Neural cell (in vitro differentiated cells): ENCODE measurements around the gene PDE4D.

ENCODE experiments used
- SMC3 ChIP-seq: fragments of 450-650 bp; conservative IDR thresholded peaks from 2 replicates; pipeline ENCODE4 v1.6.1; 2014; ENCODE audit warnings: antibody characterized with exemption, mild to moderate bottlenecking, moderate library complexity; ENCODE audit not compliant: poor library complexity
- TF ChIP-seq, protein P1 (sequence below): fragments of 450-650 bp; IDR thresholded peaks from 2 replicates; pipeline ENCODE4 v1.5.1; 2014; ENCODE audit warnings: antibody characterized with exemption, mild to moderate bottlenecking, moderate library complexity; ENCODE audit not compliant: poor library complexity, severe bottlenecking

DNA sequence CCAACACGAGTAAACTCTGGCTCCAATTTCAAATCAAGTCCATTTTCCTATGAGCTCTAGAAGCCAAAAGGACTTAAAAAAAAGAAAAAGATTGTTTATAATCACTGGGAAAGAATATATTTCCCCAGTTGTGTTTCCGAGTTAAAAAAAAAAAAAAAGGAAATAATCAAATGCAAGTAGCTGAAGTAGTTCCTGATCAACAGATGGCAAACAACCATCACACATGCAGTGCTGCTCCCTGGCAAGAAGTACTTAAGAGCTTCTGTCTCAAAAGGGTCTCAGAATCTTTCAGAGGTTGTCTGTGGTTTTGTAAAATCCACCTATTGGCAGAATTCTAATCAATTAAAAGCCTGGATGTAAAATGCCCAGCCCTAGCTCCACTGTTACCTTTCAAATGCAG lies 922.8 kb downstream of the PDE4D start:
- TF ChIP-seq, protein P1, sequence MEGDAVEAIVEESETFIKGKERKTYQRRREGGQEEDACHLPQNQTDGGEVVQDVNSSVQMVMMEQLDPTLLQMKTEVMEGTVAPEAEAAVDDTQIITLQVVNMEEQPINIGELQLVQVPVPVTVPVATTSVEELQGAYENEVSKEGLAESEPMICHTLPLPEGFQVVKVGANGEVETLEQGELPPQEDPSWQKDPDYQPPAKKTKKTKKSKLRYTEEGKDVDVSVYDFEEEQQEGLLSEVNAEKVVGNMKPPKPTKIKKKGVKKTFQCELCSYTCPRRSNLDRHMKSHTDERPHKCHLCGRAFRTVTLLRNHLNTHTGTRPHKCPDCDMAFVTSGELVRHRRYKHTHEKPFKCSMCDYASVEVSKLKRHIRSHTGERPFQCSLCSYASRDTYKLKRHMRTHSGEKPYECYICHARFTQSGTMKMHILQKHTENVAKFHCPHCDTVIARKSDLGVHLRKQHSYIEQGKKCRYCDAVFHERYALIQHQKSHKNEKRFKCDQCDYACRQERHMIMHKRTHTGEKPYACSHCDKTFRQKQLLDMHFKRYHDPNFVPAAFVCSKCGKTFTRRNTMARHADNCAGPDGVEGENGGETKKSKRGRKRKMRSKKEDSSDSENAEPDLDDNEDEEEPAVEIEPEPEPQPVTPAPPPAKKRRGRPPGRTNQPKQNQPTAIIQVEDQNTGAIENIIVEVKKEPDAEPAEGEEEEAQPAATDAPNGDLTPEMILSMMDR = no peak
- TF ChIP-seq SMC3 = no peak
